ELR (cell line): ENCODE results near the gene HBS1L.
A peak's percentile ranks its signal among the peaks of the same experiment; 100 is the strongest.

Experiments
- DNase-seq: peaks from one replicate; pipeline ENCODE4 v3.0.0-alpha.2; 2015; ENCODE audit warnings: low read depth

HBS1L gene

GRCh38 chr6:135036731-135037420 lies 17.7 kb downstream of the HBS1L start:
- no peak for DNase-seq

GRCh38 chr6:135033238-135033637 lies 21.4 kb downstream of the HBS1L start:
- DNase-seq: no peak

- DNase-seq: peak; percentile 36
These were observed 24.0 kb downstream of the HBS1L start for GRCh38 chr6:135030532-135031178.

- no peak for DNase-seq
These were observed 24.6 kb downstream of the HBS1L start for GRCh38 chr6:135030056-135030473.

- DNase-seq: no peak
These were observed 28.8 kb downstream of the HBS1L start for GRCh38 chr6:135025775-135026174.

- DNase-seq: no peak
These were observed 29.4 kb downstream of the HBS1L start for GRCh38 chr6:135025175-135025574.

- DNase-seq: no peak
These were observed 32.4 kb downstream of the HBS1L start for GRCh38 chr6:135022050-135022697.

- no peak for DNase-seq
These were observed 33.1 kb downstream of the HBS1L start for GRCh38 chr6:135021310-135022049.

- no peak for DNase-seq
These were observed 35.7 kb downstream of the HBS1L start for GRCh38 chr6:135018941-135019340.

GRCh38 chr6:135018052-135018451 lies 36.6 kb downstream of the HBS1L start:
- no peak for DNase-seq

GRCh38 chr6:135014353-135014832 lies 40.2 kb downstream of the HBS1L start:
- DNase-seq: peak; percentile 17

- no peak for DNase-seq
These were observed 41.4 kb downstream of the HBS1L start for GRCh38 chr6:135013211-135013610.

GRCh38 chr6:135012764-135013163 lies 41.9 kb downstream of the HBS1L start:
- DNase-seq: peak; percentile 26

GRCh38 chr6:135012349-135012748 lies 42.3 kb downstream of the HBS1L start:
- DNase-seq: no peak

- no peak for DNase-seq
These were observed 45.7 kb downstream of the HBS1L start for GRCh38 chr6:135008941-135009290.

- DNase-seq: no peak
These were observed 46.3 kb downstream of the HBS1L start for GRCh38 chr6:135008072-135008940.

- no peak for DNase-seq
These were observed 48.2 kb downstream of the HBS1L start for GRCh38 chr6:135006386-135006914.

- DNase-seq: no peak
These were observed 50.2 kb downstream of the HBS1L start for GRCh38 chr6:135004399-135004798.

GRCh38 chr6:135002974-135003703 lies 51.5 kb downstream of the HBS1L start:
- DNase-seq: no peak

- peak; percentile 57 for DNase-seq
These were observed 52.3 kb downstream of the HBS1L start for GRCh38 chr6:135002229-135002844.
